HepG2 (cell line): Measurements from ENCODE around the gene ABCA3. TPM values are rescaled to one million over a fixed set of nuclear protein-coding genes. Genes with fewer than 3 reads are reported as not detected.

Source experiments
- ATAC-seq: fragments of 200-7000 bp; cut with Tn5 transposase; 3 replicates; pipeline ENCODE4 v1.9.1; 2020; ENCODE audit warnings: mild to moderate bottlenecking, moderate library complexity
- BruUV-seq: library from RNA; stranded (reverse); fragments of 400-500 nt; replicated peaks from 2 replicates; lab custom pipeline; 2021; lab: Mats Ljungman, UMichigan
- CTCF ChIA-PET: fragments of 300-600 bp; formaldehyde crosslinking; extraction: SDS; loops from one replicate; lab custom pipeline; 2021; ENCODE audit warnings: low total read pairs, inconsistent platforms, low intra/inter-chr PET ratio; lab: Yijun Ruan, JAX
- POLR2A ChIA-PET: fragments of 350-600 bp; sonication (Branson Sonifier 250); formaldehyde crosslinking; loops from one replicate; lab custom pipeline; 2020; ENCODE audit warnings: antibody characterized with exemption, inconsistent platforms; lab: Yijun Ruan, JAX
- DNase-seq: peaks from one replicate; pipeline ENCODE4 v3.0.0-alpha.2; 2015; ENCODE audit warnings: low spot score
- FAIRE-seq: peaks from 3 replicates; lab custom pipeline; 2011; peaks lifted over from hg19 to GRCh38; lab: Jason Lieb, UNC
- H2AFZ ChIP-seq: one replicate; pipeline ENCODE4 v1.6.1; 2011; ENCODE audit warnings: low read length, inconsistent platforms
- H3K27ac ChIP-seq: fragments of 300-600 bp; 3 replicates; pipeline ENCODE4 v1.8.0; 2011; ENCODE audit warnings: mixed run types, mild to moderate bottlenecking, mixed read lengths, low read length, inconsistent platforms; ENCODE audit not compliant: insufficient read depth; ENCODE audit errors: extremely low read length
- H3K27me3 ChIP-seq, 2 experiments: fragments of 200-600 bp in 1 of 2; 2 replicates in 1 of 2; 3 replicates in 1 of 2; pipeline versions ENCODE4 v1.6.0 to v1.8.0; 2011; ENCODE audit warnings: low read length in 2 of 2, mild to moderate bottlenecking in 2 of 2, moderate library complexity in 2 of 2, inconsistent platforms in 1 of 2; ENCODE audit not compliant: insufficient read depth in 2 of 2, control insufficient read depth in 1 of 2
- H3K36me3 ChIP-seq, 2 experiments: fragments of 200-600 bp in 1 of 2; replicated peaks in 1 of 2; 2 replicates in 1 of 2; 3 replicates in 1 of 2; pipeline versions ENCODE4 v1.5.1 to v1.8.0; 2011; ENCODE audit warnings: low read length in 2 of 2, inconsistent platforms in 1 of 2; ENCODE audit not compliant: insufficient read depth in 2 of 2, control insufficient read depth in 1 of 2
- H3K4me1 ChIP-seq: 2 replicates; pipeline ENCODE4 v1.5.1; 2012; ENCODE audit warnings: low read length, inconsistent platforms; ENCODE audit not compliant: insufficient read depth
- H3K4me2 ChIP-seq: 2 replicates; pipeline ENCODE4 v1.6.0; 2011; ENCODE audit warnings: low read depth, low read length, inconsistent platforms
- H3K4me3 ChIP-seq, 3 experiments: fragments of 200-600 bp in 1 of 3; sonication (generic), shearing (Covaris generic) in 1 of 3; replicated peaks in 1 of 3; 2 replicates each; pipeline ENCODE4 v1.5.1; 2011 to 2016; ENCODE audit warnings: low read length in 3 of 3, inconsistent platforms in 2 of 3, low read depth in 2 of 3, mild to moderate bottlenecking in 2 of 3, control low read depth in 1 of 3, mixed read lengths in 1 of 3; ENCODE audit not compliant: insufficient read depth in 1 of 3
- H3K79me2 ChIP-seq: one replicate; pipeline ENCODE4 v1.6.1; 2011; ENCODE audit warnings: low read length, inconsistent platforms; ENCODE audit not compliant: insufficient read depth
- H3K9ac ChIP-seq: 2 replicates; pipeline ENCODE4 v1.6.0; 2011; ENCODE audit warnings: mild to moderate bottlenecking, low read depth, low read length, inconsistent platforms; ENCODE audit not compliant: insufficient read depth
- H3K9me3 ChIP-seq: 2 replicates; pipeline ENCODE4 v1.5.1; 2012; ENCODE audit warnings: mild to moderate bottlenecking, low read length
- H4K20me1 ChIP-seq: 2 replicates; pipeline ENCODE4 v1.6.0; 2011; ENCODE audit warnings: inconsistent platforms, mild to moderate bottlenecking, low read length, moderate library complexity; ENCODE audit not compliant: insufficient read depth
- ETS1 ChIP-seq: sonication (generic); formaldehyde crosslinking; IDR thresholded peaks from 2 replicates; pipeline ENCODE4 v1.4.0; 2020; ENCODE audit warnings: missing genetic modification reagents
- REL ChIP-seq: sonication (generic); formaldehyde crosslinking; conservative IDR thresholded peaks from 2 replicates; pipeline ENCODE4 v1.8.0; 2022; ENCODE audit warnings: mild to moderate bottlenecking, missing genetic modification reagents, moderate library complexity
- ZNF33B ChIP-seq: sonication (generic); formaldehyde crosslinking; IDR thresholded peaks from 2 replicates; pipeline ENCODE4 v1.5.1; 2020; ENCODE audit warnings: mild to moderate bottlenecking, missing genetic modification reagents
- WGBS: methylation state at CpG from one replicate; pipeline ENCODE4 v1.1.6; 2017; ENCODE audit warnings: low lambda C conversion rate; 5-methylcytosine and 5-hydroxymethylcytosine counted together
- in situ Hi-C: cut with HindIII; loops from 2 replicates; pipeline ENCODE4 v1.10.0; 2017; ENCODE audit warnings: low pct_unique_long_range_greater_than_20kb; ENCODE audit not compliant: extremely low pct_ligation_motif_present
- intact Hi-C: fragments of 100-400 bp; cut with micrococcal nuclease; formaldehyde crosslinking; loops from one replicate; pipeline ENCODE4 v1.10.0; 2022; ENCODE audit not compliant: unreplicated experiment
- polyA plus RNA-seq, 8 experiments: library from polyadenylated mRNA; depleted of rRNA in 3 of 8; stranded (reverse) in 7 of 8; unstranded in 1 of 8; fragments of >200 nt; fragmentation: Illumina TruSeq in 4 of 8; extraction: Trizol in 4 of 8; gene quantifications; 2 replicates each; pipeline versions ENCODE4 v1.2.1 to v1.2.3, GENCODE V29; 2011 to 2016; ENCODE audit warnings: low read depth in 4 of 8, missing spikeins in 1 of 8, mixed read lengths in 1 of 8; ENCODE audit not compliant: insufficient read depth in 1 of 8
- total RNA-seq, 5 experiments: library from RNA; depleted of rRNA; stranded (reverse); fragments of >200 nt; fragmentation: Illumina TruSeq; extraction: Trizol; gene quantifications; 2 replicates each; pipeline ENCODE4 v1.2.3, GENCODE V29; 2016; ENCODE audit warnings: low read depth in 1 of 5
- TF ChIP-seq, protein P1 (sequence below): sonication (generic); formaldehyde crosslinking; IDR thresholded peaks from 2 replicates; pipeline ENCODE4 v1.5.0; 2020; ENCODE audit warnings: missing genetic modification reagents, mild to moderate bottlenecking, borderline replicate concordance
- TF ChIP-seq, protein P2 (sequence below): sonication (generic); formaldehyde crosslinking; IDR thresholded peaks from 2 replicates; pipeline ENCODE4 v1.9.0; 2021; ENCODE audit warnings: missing genetic modification reagents, mild to moderate bottlenecking, borderline replicate concordance
- TF ChIP-seq, protein P3 (sequence below): sonication (generic); IDR thresholded peaks from 2 replicates; pipeline ENCODE4 v1.6.1; 2016; ENCODE audit warnings: low read depth, borderline replicate concordance

Gene ABCA3
- total and polyA plus RNA-seq, 2 of the 13 experiments (the other 11 are each of a cell fraction or from before 2014, with no cell fraction given), result 0.60 to 1.5 TPM

- ATAC-seq, result no peak
Observed at GRCh38 chr16:2242598-2242997, 97.9 kb downstream of the ABCA3 start.

More at GRCh38 chr16:2242598-2242997, 97.9 kb downstream of the ABCA3 start:
- H4K20me1 ChIP-seq, result 0 out of 2 replicates have a peak, but pooled peaks cover 2% of the 10 kb centered on the region
- H3K36me3 ChIP-seq, result peaks cover 25 to 47% of the 10 kb centered on the region in 2 experiments; a peak in 4 of 5 replicates
- in situ Hi-C loops, result no loop called here
- BruUV-seq, result no TSS peak
- no peaks in the 10 kb centered on the region for H3K79me2 ChIP-seq
- 100% methylated on average over 4 of the region's 11 CpGs for WGBS
- H3K27ac ChIP-seq, result no peak overlapping the region
- no peak overlapping the region for H3K9ac ChIP-seq
- H3K4me2 ChIP-seq, result no peak overlapping the region
- ChIA-PET POLR2A (interaction anchor here (0.6 kb wide), 1 partner anchor 663 kb away, joined by 3 read pairs; no protein-coding TSS in a partner anchor), CTCF (no interaction called here)
- intact Hi-C loops, result no loop called here
- no peak overlapping the region for H3K4me3 ChIP-seq
- no peak for FAIRE-seq
- H2AFZ ChIP-seq, result no peak overlapping the region
- TF ChIP-seq, protein P1, sequence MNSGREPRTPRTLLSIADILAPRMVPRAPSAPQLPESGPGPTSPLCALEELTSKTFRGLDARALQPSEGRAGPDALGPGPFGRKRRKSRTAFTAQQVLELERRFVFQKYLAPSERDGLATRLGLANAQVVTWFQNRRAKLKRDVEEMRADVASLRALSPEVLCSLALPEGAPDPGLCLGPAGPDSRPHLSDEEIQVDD, result no peak
- TF ChIP-seq ETS1 (CRISPR knock-in tag) (no peak), ZNF33B (CRISPR knock-in tag) (no peak), REL (CRISPR knock-in tag) (no peak)
- TF ChIP-seq, protein P2, sequence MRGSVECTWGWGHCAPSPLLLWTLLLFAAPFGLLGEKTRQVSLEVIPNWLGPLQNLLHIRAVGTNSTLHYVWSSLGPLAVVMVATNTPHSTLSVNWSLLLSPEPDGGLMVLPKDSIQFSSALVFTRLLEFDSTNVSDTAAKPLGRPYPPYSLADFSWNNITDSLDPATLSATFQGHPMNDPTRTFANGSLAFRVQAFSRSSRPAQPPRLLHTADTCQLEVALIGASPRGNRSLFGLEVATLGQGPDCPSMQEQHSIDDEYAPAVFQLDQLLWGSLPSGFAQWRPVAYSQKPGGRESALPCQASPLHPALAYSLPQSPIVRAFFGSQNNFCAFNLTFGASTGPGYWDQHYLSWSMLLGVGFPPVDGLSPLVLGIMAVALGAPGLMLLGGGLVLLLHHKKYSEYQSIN (CRISPR knock-in tag), result no peak
- TF ChIP-seq, protein P3, sequence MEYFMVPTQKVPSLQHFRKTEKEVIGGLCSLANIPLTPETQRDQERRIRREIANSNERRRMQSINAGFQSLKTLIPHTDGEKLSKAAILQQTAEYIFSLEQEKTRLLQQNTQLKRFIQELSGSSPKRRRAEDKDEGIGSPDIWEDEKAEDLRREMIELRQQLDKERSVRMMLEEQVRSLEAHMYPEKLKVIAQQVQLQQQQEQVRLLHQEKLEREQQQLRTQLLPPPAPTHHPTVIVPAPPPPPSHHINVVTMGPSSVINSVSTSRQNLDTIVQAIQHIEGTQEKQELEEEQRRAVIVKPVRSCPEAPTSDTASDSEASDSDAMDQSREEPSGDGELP, result no peak
- H3K27me3 ChIP-seq, result no peaks in the 10 kb centered on the region
- H3K4me1 ChIP-seq, result peaks cover 21% of the 10 kb centered on the region
- no peaks in the 10 kb centered on the region for H3K9me3 ChIP-seq
- DNase-seq, result no peak
